K562 (cell line): ENCODE data around the gene AIFM3. TPM values are rescaled to one million over a fixed set of nuclear protein-coding genes. Genes with fewer than 3 reads are reported as not detected.
A peak's percentile ranks its signal among the peaks of the same experiment; 100 is the strongest.

Source experiments
- ATAC-seq: fragments of 200-7000 bp; cut with Tn5 transposase; 3 replicates; pipeline ENCODE4 v1.9.1; 2020; ENCODE audit warnings: moderate library complexity
- BruUV-seq: library from RNA; stranded (reverse); fragments of 400-500 nt; replicated peaks from 2 replicates; lab custom pipeline; 2021; lab: Mats Ljungman, UMichigan
- CTCF ChIA-PET: fragments of 300-600 bp; formaldehyde crosslinking; extraction: SDS; loops from one replicate; lab custom pipeline; 2021; ENCODE audit warnings: low intra/inter-chr PET ratio; lab: Yijun Ruan, JAX
- POLR2A ChIA-PET: fragments of 300-600, 350-650 bp; sonication (Branson Sonifier 250); formaldehyde crosslinking; extraction: SDS; loops from one replicate; lab custom pipeline; 2021; ENCODE audit warnings: antibody characterized with exemption, inconsistent platforms; lab: Yijun Ruan, JAX
- DNase-seq, 4 experiments: peaks; one replicate each; pipeline versions ENCODE4 v3.0.0 to v3.0.0-alpha.2; 2011 to 2018; ENCODE audit warnings: low spot score in 3 of 4, mixed read lengths in 3 of 4; ENCODE audit errors: extremely low read depth in 1 of 4
- FAIRE-seq: peaks from 2 replicates; lab custom pipeline; 2011; peaks lifted over from hg19 to GRCh38; lab: Jason Lieb, UNC
- H2AFZ ChIP-seq: 2 replicates; pipeline ENCODE4 v1.6.0; 2011; ENCODE audit warnings: low read depth, low read length, control low read depth, inconsistent platforms
- H3K27ac ChIP-seq: fragments of 200-600 bp; 3 replicates; pipeline ENCODE4 v1.8.0; 2011; ENCODE audit warnings: low read depth, mild to moderate bottlenecking, control low read depth, inconsistent platforms, low read length, moderate library complexity, mixed read lengths; ENCODE audit errors: extremely low read depth
- H3K27me3 ChIP-seq, 2 experiments: fragments of 300-600 bp in 1 of 2; 2 replicates in 1 of 2; 3 replicates in 1 of 2; pipeline versions ENCODE4 v1.6.0 to v1.8.0; 2011; ENCODE audit warnings: inconsistent platforms in 2 of 2, low read length in 2 of 2, mild to moderate bottlenecking in 1 of 2, mixed read lengths in 1 of 2, moderate library complexity in 1 of 2; ENCODE audit not compliant: control insufficient read depth in 2 of 2, insufficient read depth in 2 of 2
- H3K36me3 ChIP-seq: fragments of 300-600 bp; 3 replicates; pipeline ENCODE4 v1.8.0; 2011; ENCODE audit warnings: mild to moderate bottlenecking, low read length, inconsistent platforms; ENCODE audit not compliant: control insufficient read depth, insufficient read depth
- H3K4me1 ChIP-seq, 2 experiments: fragments of 200-600 bp in 1 of 2; replicated peaks in 1 of 2; 2 replicates in 1 of 2; 3 replicates in 1 of 2; pipeline versions ENCODE4 v1.5.1 to v1.8.0; 2011; ENCODE audit warnings: inconsistent platforms in 2 of 2, low read length in 2 of 2, mild to moderate bottlenecking in 1 of 2, mixed read lengths in 1 of 2, moderate library complexity in 1 of 2; ENCODE audit not compliant: control insufficient read depth in 2 of 2, insufficient read depth in 2 of 2
- H3K4me2 ChIP-seq: 2 replicates; pipeline ENCODE4 v1.6.1; 2011; ENCODE audit warnings: low read length, control low read depth, inconsistent platforms, mixed read lengths; ENCODE audit not compliant: insufficient read depth
- H3K4me3 ChIP-seq: fragments of 200-600 bp; sonication (generic), shearing (Covaris generic); 2 replicates; pipeline ENCODE4 v1.5.1; 2016; ENCODE audit warnings: control low read depth, inconsistent platforms
- H3K79me2 ChIP-seq: fragments of 200-600 bp; 3 replicates; pipeline ENCODE4 v1.8.0; 2011; ENCODE audit warnings: low read length, inconsistent platforms; ENCODE audit not compliant: control insufficient read depth, insufficient read depth
- H3K9ac ChIP-seq, 2 experiments: 2 replicates each; pipeline versions ENCODE4 v1.6.0 to v1.6.1; 2011; ENCODE audit warnings: low read depth in 2 of 2, low read length in 2 of 2, control low read depth in 1 of 2, inconsistent platforms in 1 of 2, mild to moderate bottlenecking in 1 of 2, mixed read lengths in 1 of 2; ENCODE audit not compliant: insufficient read depth in 1 of 2
- H3K9me1 ChIP-seq: one replicate; pipeline ENCODE4 v1.6.0; 2011; ENCODE audit warnings: inconsistent platforms, mild to moderate bottlenecking, low read length, moderate library complexity; ENCODE audit not compliant: control insufficient read depth, insufficient read depth
- H3K9me3 ChIP-seq: replicated peaks from 2 replicates; pipeline ENCODE4 v1.5.1; 2011; ENCODE audit warnings: low read depth, low read length, inconsistent platforms; ENCODE audit not compliant: control insufficient read depth, insufficient read depth
- H4K20me1 ChIP-seq: replicated peaks from 2 replicates; pipeline ENCODE4 v1.6.1; 2011; ENCODE audit warnings: low read length, inconsistent platforms, mixed read lengths; ENCODE audit not compliant: control insufficient read depth, insufficient read depth
- ARHGAP35 ChIP-seq: fragments of 450-650 bp; IDR thresholded peaks from 2 replicates; pipeline ENCODE4 v1.6.1; 2018; ENCODE audit not compliant: partially characterized antibody
- CAMTA2 ChIP-seq: fragments of 250-450 bp; sonication (Bioruptor Pico); conservative IDR thresholded peaks from 2 replicates; pipeline ENCODE4 v1.5.1; 2022
- KAT7 ChIP-seq: sonication (generic); formaldehyde crosslinking; IDR thresholded peaks from 2 replicates; pipeline ENCODE4 v1.8.0; 2022; ENCODE audit warnings: missing genetic modification reagents, mild to moderate bottlenecking, borderline replicate concordance
- KDM4B ChIP-seq, 2 experiments: fragments of 450-650 bp in 1 of 2; sonication (generic) in 1 of 2; IDR thresholded peaks; 2 replicates each; pipeline ENCODE4 v1.6.1; 2016 to 2017; ENCODE audit warnings: borderline replicate concordance in 2 of 2, antibody characterized with exemption in 1 of 2, low read depth in 1 of 2, mild to moderate bottlenecking in 1 of 2
- PHB ChIP-seq: fragments of 250-450 bp; sonication (Bioruptor Pico); IDR thresholded peaks from 2 replicates; pipeline ENCODE4 v1.5.0; 2021
- SIX5 ChIP-seq, 2 experiments: IDR thresholded peaks; 2 replicates each; pipeline ENCODE4 v1.6.1; 2011; ENCODE audit warnings: low read length in 2 of 2, borderline replicate concordance in 1 of 2, low read depth in 1 of 2, mild to moderate bottlenecking in 1 of 2, moderate library complexity in 1 of 2; ENCODE audit not compliant: insufficient read depth in 1 of 2
- TBL1XR1 ChIP-seq, 2 experiments: IDR thresholded peaks; 2 replicates each; pipeline ENCODE4 v1.6.1; 2012; ENCODE audit warnings: improper control_type of control experiment in 2 of 2, low read length in 2 of 2, mild to moderate bottlenecking in 1 of 2
- ZNF764 ChIP-seq: fragments of 250-450 bp; sonication (Bioruptor Pico); IDR thresholded peaks from 2 replicates; pipeline ENCODE4 v1.4.0; 2020; ENCODE audit warnings: low read depth, mild to moderate bottlenecking, moderate library complexity
- ZSCAN29 ChIP-seq: fragments of 450-650 bp; IDR thresholded peaks from 2 replicates; pipeline ENCODE4 v1.6.1; 2017
- WGBS: fragments of 100-300 bp; shearing (Covaris generic); methylation state at CpG from one replicate; pipeline ENCODE4 v1.1.6; 2016; ENCODE audit warnings: low coverage, mixed read lengths; ENCODE audit not compliant: insufficient coverage; ENCODE audit errors: missing lambda C conversion rate; 5-methylcytosine and 5-hydroxymethylcytosine counted together
- in situ Hi-C: fragments of 300-500 bp; cut with MboI; formaldehyde crosslinking; loops from 4 replicates; pipeline ENCODE4 v1.15.0; 2018; ENCODE audit warnings: inconsistent platforms, mixed read lengths
- intact Hi-C: fragments of 100-400 bp; cut with micrococcal nuclease; formaldehyde crosslinking; loops from 2 replicates; pipeline ENCODE4 v1.14.2; 2022
- polyA plus RNA-seq, 8 experiments: library from polyadenylated mRNA; depleted of rRNA in 4 of 8; stranded (reverse) in 5 of 8; unstranded in 3 of 8; fragments of >200 nt; fragmentation: Nextera tagmentation in 2 of 8; fragmentation: Illumina TruSeq in 1 of 8; extraction: Ambion mirVana in 2 of 8; extraction: Trizol in 1 of 8; gene quantifications; 2 replicates each; pipeline versions ENCODE4 v1.2.1 to v1.2.3, GENCODE V29; 2011 to 2014; ENCODE audit warnings: inconsistent platforms in 1 of 8, missing spikeins in 1 of 8
- total RNA-seq, 7 experiments: library from RNA; depleted of rRNA in 6 of 7; stranded (reverse); fragments of >200 nt in 6 of 7; fragmentation: Illumina TruSeq in 2 of 7; extraction: Trizol in 2 of 7; gene quantifications; 2 replicates each; pipeline versions ENCODE4 v1.2.1 to v1.2.3, GENCODE V29; 2011 to 2021; ENCODE audit warnings: low replicate concordance in 1 of 7
- TF ChIP-seq, protein P1 (sequence below): sonication (generic); formaldehyde crosslinking; IDR thresholded peaks from 2 replicates; pipeline ENCODE4 v1.8.1; 2023; ENCODE audit warnings: mild to moderate bottlenecking, missing genetic modification reagents
- TF ChIP-seq, protein P2 (sequence below): sonication (generic); formaldehyde crosslinking; IDR thresholded peaks from 2 replicates; pipeline ENCODE4 v1.8.0; 2022; ENCODE audit warnings: mild to moderate bottlenecking, missing genetic modification reagents

AIFM3 gene
- total and polyA plus RNA-seq, 9 of the 15 experiments (the other 6 are each of a cell fraction or from before 2014, with no cell fraction given), result 0.03 to 0.20 (median 0.07) TPM; not detected in 1

DNA sequence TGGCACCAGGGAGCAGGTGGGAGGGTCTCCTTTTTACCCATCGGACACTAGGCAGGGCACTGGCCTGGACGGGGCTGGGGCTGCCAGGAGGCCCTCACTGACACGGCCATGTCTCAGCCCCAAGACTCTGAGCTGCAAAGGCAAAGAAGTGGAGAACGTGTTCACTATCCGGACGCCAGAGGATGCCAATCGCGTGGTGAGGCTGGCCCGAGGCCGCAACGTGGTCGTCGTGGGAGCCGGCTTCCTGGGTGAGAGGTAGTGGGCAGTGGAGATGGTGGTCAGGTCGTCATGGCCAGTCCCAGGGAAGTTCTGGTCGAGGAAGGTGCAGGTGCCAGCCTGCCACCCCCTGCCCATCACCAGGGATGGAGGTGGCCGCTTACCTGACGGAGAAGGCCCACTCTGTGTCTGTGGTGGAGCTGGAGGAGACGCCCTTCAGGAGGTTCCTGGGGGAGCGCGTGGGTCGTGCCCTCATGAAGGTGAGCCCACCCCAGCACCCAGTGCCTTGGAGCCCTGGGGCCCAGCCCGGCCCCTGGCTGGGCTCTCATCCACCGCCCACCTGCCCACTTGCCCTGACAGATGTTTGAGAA is 9.3 kb downstream of the AIFM3 start:
- no TSS peak for BruUV-seq
- DNase-seq, result no peak
- ATAC-seq, result no peak
- POLR2A ChIA-PET, result interaction anchor here (0.6 to 64.4 kb wide), 9 partner anchors 9 to 216 kb away, joined by 3 to 1556 read pairs (median 5); partner anchors contain the start of genes AIFM3, CRKL and THAP7
- in situ Hi-C loops (no loop called here), intact Hi-C loops (no loop called here)
- H4K20me1 ChIP-seq, result peaks cover 5% of the 10 kb centered on the region
- no peak overlapping the region for H2AFZ ChIP-seq
- peak overlapping the region in 1 of 2 experiments; percentile 66; a peak in 2 of 4 replicates for H3K9ac ChIP-seq
- TF ChIP-seq ARHGAP35, result no peak
- peak; percentile 32; the same call in 1 of the 2 replicates for TF ChIP-seq ZNF764
- peaks cover 5% of the 10 kb centered on the region; the same call in 2 of the 3 replicates for H3K79me2 ChIP-seq
- no peak overlapping the region for H3K27ac ChIP-seq
- 26% methylated on average over 24 of the region's 24 CpGs for WGBS
- FAIRE-seq, result no peak
- H3K4me3 ChIP-seq, result no peak overlapping the region
- peaks cover 37 to 61% of the 10 kb centered on the region in 2 experiments; a peak in 4 of 5 replicates for H3K27me3 ChIP-seq
- H3K9me3 ChIP-seq, result peaks cover 11% of the 10 kb centered on the region
- no peaks in the 10 kb centered on the region for H3K36me3 ChIP-seq
- no peak overlapping the region for H3K4me2 ChIP-seq
- H3K9me1 ChIP-seq, result no peaks in the 10 kb centered on the region
- CTCF ChIA-PET, result no interaction called here
- H3K4me1 ChIP-seq, result peaks cover 9 to 53% of the 10 kb centered on the region in 2 experiments

DNA sequence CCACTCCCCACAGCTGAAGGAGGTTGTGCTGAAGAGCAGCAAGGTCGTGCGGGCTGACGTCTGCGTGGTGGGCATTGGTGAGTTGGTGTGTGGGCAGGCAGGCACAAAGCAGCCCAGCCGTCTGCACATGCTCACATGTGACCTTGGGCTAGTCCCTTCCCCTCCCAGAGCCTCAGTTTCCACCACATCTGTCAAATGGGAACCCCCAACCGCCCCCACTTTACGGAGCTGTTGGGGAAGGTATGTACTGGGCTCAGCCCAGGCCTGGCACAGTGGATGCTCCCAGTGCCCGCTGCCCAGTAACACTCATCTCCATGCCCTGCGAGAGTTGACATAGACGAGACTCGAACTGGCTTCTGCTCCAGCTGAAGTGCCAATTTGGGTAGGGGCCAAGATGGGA is 10.0 kb downstream of the AIFM3 start:
- Histone ChIP-seq H3K4me2 (no peak overlapping the region), H3K27me3 (peaks cover 37 to 55% of the 10 kb centered on the region in 2 experiments; a peak in 4 of 5 replicates), H3K27ac (no peak overlapping the region), H3K4me3 (no peak overlapping the region), H3K9me3 (peaks cover 11% of the 10 kb centered on the region), H3K4me1 (peaks cover 11 to 60% of the 10 kb centered on the region in 2 experiments), H3K9me1 (no peaks in the 10 kb centered on the region), H3K79me2 (peaks cover 9% of the 10 kb centered on the region; the same call in 2 of the 3 replicates), H4K20me1 (peaks cover 5% of the 10 kb centered on the region), H3K9ac (peak overlapping the region in 1 of 2 experiments; percentile 66; a peak in 1 of 4 replicates), H2AFZ (no peak overlapping the region), H3K36me3 (no peaks in the 10 kb centered on the region)
- 11% methylated on average over 11 of the region's 11 CpGs for WGBS
- intact Hi-C loops, result no loop called here
- in situ Hi-C loops, result no loop called here
- no peak for DNase-seq
- ChIA-PET POLR2A (interaction anchor here (1.3 to 64.4 kb wide), 5 partner anchors 9 to 59 kb away, joined by 5 to 1556 read pairs (median 177); partner anchors contain the start of genes AIFM3, CRKL and THAP7), CTCF (no interaction called here)
- no peak for ATAC-seq
- no TSS peak for BruUV-seq
- FAIRE-seq, result no peak
- TF ChIP-seq ZSCAN29 (no peak), KDM4B (IDR thresholded peaks at IDR 0.05; ENCODE audit: borderline replicate concordance in 2 of 2, low read depth in 1 of 2) (no peak), KAT7 (CRISPR knock-in tag) (no peak), PHB (CRISPR knock-in tag) (0 out of 2 replicates have a peak, but pooled peaks have one; percentile 35), CAMTA2 (no peak), TBL1XR1 (IDR thresholded peaks at IDR 0.05; ENCODE audit: low read length in 2 of 2) (0 out of 4 replicates have a peak, but pooled peaks of 1 of the 2 experiments have one; percentile 19), SIX5 (IDR thresholded peaks at IDR 0.05; ENCODE audit: borderline replicate concordance in 1 of 2, insufficient read depth in 1 of 2, low read depth in 1 of 2, low read length in 2 of 2) (0 out of 4 replicates have a peak, but pooled peaks of 1 of the 2 experiments have one; percentile 3)
- TF ChIP-seq, protein P1, sequence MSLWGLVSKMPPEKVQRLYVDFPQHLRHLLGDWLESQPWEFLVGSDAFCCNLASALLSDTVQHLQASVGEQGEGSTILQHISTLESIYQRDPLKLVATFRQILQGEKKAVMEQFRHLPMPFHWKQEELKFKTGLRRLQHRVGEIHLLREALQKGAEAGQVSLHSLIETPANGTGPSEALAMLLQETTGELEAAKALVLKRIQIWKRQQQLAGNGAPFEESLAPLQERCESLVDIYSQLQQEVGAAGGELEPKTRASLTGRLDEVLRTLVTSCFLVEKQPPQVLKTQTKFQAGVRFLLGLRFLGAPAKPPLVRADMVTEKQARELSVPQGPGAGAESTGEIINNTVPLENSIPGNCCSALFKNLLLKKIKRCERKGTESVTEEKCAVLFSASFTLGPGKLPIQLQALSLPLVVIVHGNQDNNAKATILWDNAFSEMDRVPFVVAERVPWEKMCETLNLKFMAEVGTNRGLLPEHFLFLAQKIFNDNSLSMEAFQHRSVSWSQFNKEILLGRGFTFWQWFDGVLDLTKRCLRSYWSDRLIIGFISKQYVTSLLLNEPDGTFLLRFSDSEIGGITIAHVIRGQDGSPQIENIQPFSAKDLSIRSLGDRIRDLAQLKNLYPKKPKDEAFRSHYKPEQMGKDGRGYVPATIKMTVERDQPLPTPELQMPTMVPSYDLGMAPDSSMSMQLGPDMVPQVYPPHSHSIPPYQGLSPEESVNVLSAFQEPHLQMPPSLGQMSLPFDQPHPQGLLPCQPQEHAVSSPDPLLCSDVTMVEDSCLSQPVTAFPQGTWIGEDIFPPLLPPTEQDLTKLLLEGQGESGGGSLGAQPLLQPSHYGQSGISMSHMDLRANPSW (CRISPR knock-in tag), result peak; percentile 44; the same call in 1 of the 2 replicates
- TF ChIP-seq, protein P2, sequence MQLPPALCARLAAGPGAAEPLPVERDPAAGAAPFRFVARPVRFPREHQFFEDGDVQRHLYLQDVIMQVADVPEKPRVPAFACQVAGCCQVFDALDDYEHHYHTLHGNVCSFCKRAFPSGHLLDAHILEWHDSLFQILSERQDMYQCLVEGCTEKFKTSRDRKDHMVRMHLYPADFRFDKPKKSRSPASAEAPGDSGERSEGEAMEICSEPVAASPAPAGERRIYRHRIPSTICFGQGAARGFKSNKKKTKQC (CRISPR knock-in tag), result no peak
